A673 (cell line): ENCODE results near the gene NFATC1.
A peak's percentile ranks its signal among the peaks of the same experiment; 100 is the strongest.

ENCODE experiments used
- CTCF ChIP-seq: fragments of 300-800, 200-600 bp; sonication (generic); conservative IDR thresholded peaks from 2 replicates; pipeline ENCODE4 v1.5.1; 2017; ENCODE audit warnings: low read depth, mild to moderate bottlenecking, antibody characterized with exemption, low read length, moderate library complexity, mixed read lengths
- EZH2 ChIP-seq: fragments of 200-600 bp; sonication (generic); IDR thresholded peaks from 2 replicates; pipeline ENCODE4 v1.6.1; 2017; ENCODE audit warnings: borderline replicate concordance, low read depth, mild to moderate bottlenecking, mixed read lengths, antibody characterized with exemption, low read length; ENCODE audit not compliant: poor library complexity, severe bottlenecking

GRCh38 chr18:79528846-79529245 is 133.1 kb downstream of the NFATC1 start:
- peak; percentile 87 for TF ChIP-seq CTCF
- TF ChIP-seq EZH2, result no peak
